ENCODE measurements around the gene NRP2.

The NRP2 gene

GRCh38 chr2:205803500-205803899, 121.2 kb downstream of the NRP2 start:
- DNase-seq (ENCODE audit: low read depth in 2 of 2): no peak

GRCh38 chr2:205805136-205805535, 122.8 kb downstream of the NRP2 start:
- DNase-seq (ENCODE audit: low read depth in 2 of 2): no peak

GRCh38 chr2:205806143-205806905, 124.0 kb downstream of the NRP2 start:
- DNase-seq (ENCODE audit: low read depth in 2 of 2): no peak

- no peak for DNase-seq (ENCODE audit: low read depth in 2 of 2)
These were observed 124.9 kb downstream of the NRP2 start for GRCh38 chr2:205807229-205807628.

GRCh38 chr2:205807758-205808157, 125.5 kb downstream of the NRP2 start:
- DNase-seq (ENCODE audit: low read depth in 2 of 2): no peak

GRCh38 chr2:205808486-205809121, 126.3 kb downstream of the NRP2 start:
- no peak for DNase-seq (ENCODE audit: low read depth in 2 of 2)

- DNase-seq (ENCODE audit: low read depth in 2 of 2): no peak
These were observed 129.1 kb downstream of the NRP2 start for GRCh38 chr2:205811387-205811786.

- no peak for DNase-seq (ENCODE audit: low read depth in 2 of 2)
These were observed 131.7 kb downstream of the NRP2 start for GRCh38 chr2:205814039-205814364.

- DNase-seq (ENCODE audit: low read depth in 2 of 2): no peak
These were observed 133.4 kb downstream of the NRP2 start for GRCh38 chr2:205815673-205816072.

- no peak for DNase-seq (ENCODE audit: low read depth in 2 of 2)
These were observed 134.0 kb downstream of the NRP2 start for GRCh38 chr2:205816268-205816667.

- DNase-seq (ENCODE audit: low read depth in 2 of 2): no peak
These were observed 140.3 kb downstream of the NRP2 start for GRCh38 chr2:205822579-205822978.

- DNase-seq (ENCODE audit: low read depth in 2 of 2): no peak
These were observed 145.6 kb downstream of the NRP2 start for GRCh38 chr2:205827809-205828365.

GRCh38 chr2:205833864-205834263, 151.6 kb downstream of the NRP2 start:
- DNase-seq (ENCODE audit: low read depth in 2 of 2): no peak

GRCh38 chr2:205834796-205835195, 152.5 kb downstream of the NRP2 start:
- no peak for DNase-seq (ENCODE audit: low read depth in 2 of 2)

GRCh38 chr2:205835251-205835791, 153.0 kb downstream of the NRP2 start:
- DNase-seq (ENCODE audit: low read depth in 2 of 2): no peak

GRCh38 chr2:205835923-205836322, 153.6 kb downstream of the NRP2 start:
- no peak for DNase-seq (ENCODE audit: low read depth in 2 of 2)

GRCh38 chr2:205836477-205837221, 154.3 kb downstream of the NRP2 start:
- DNase-seq (ENCODE audit: low read depth in 2 of 2): no peak

- DNase-seq (ENCODE audit: low read depth in 2 of 2): no peak
These were observed 155.4 kb downstream of the NRP2 start for GRCh38 chr2:205837663-205838062.

- no peak for DNase-seq (ENCODE audit: low read depth in 2 of 2)
These were observed 163.1 kb downstream of the NRP2 start for GRCh38 chr2:205845446-205845845.
